Neuron (in vitro differentiated cells): ENCODE data around the gene NEDD4L.

Source experiments
- H2AFZ ChIP-seq: one replicate; pipeline ENCODE4 v1.6.1; 2013; ENCODE audit warnings: low read depth, mild to moderate bottlenecking, inconsistent platforms, low read length, moderate library complexity
- H3K27me3 ChIP-seq: one replicate; pipeline ENCODE4 v1.6.1; 2013; ENCODE audit warnings: low read length; ENCODE audit not compliant: insufficient read depth
- H3K36me3 ChIP-seq: one replicate; pipeline ENCODE4 v1.6.1; 2013; ENCODE audit warnings: low read length; ENCODE audit not compliant: insufficient read depth
- H3K4me1 ChIP-seq: one replicate; pipeline ENCODE4 v1.6.1; 2013; ENCODE audit warnings: low read length; ENCODE audit not compliant: insufficient read depth
- H3K4me3 ChIP-seq: 2 replicates; pipeline ENCODE4 v1.5.1; 2013; ENCODE audit warnings: mild to moderate bottlenecking, low read length, moderate library complexity
- H3K9me3 ChIP-seq: one replicate; pipeline ENCODE4 v1.6.1; 2013; ENCODE audit warnings: low read length

The NEDD4L gene

GRCh38 chr18:58385472-58385871 is 341.4 kb downstream of the NEDD4L start:
- H3K9me3 ChIP-seq = no peaks in the 10 kb centered on the region
- no peak overlapping the region for H2AFZ ChIP-seq

GRCh38 chr18:58386780-58387179 is 342.8 kb downstream of the NEDD4L start:
- Histone ChIP-seq H3K4me3 (no peak overlapping the region), H3K9me3 (no peaks in the 10 kb centered on the region), H3K36me3 (peaks cover 25% of the 10 kb centered on the region), H2AFZ (no peak overlapping the region), H3K4me1 (peaks cover 9% of the 10 kb centered on the region), H3K27me3 (no peaks in the 10 kb centered on the region)

More at GRCh38 chr18:58385472-58385871, 341.4 kb downstream of the NEDD4L start:
- no peaks in the 10 kb centered on the region for H3K27me3 ChIP-seq
- H3K4me1 ChIP-seq = no peaks in the 10 kb centered on the region
- no peak overlapping the region for H3K4me3 ChIP-seq
- peaks cover 23% of the 10 kb centered on the region for H3K36me3 ChIP-seq

GRCh38 chr18:58387716-58388115 is 343.7 kb downstream of the NEDD4L start:
- Histone ChIP-seq H3K4me1 (peaks cover 18% of the 10 kb centered on the region), H2AFZ (no peak overlapping the region), H3K36me3 (peaks cover 25% of the 10 kb centered on the region), H3K27me3 (no peaks in the 10 kb centered on the region), H3K9me3 (no peaks in the 10 kb centered on the region), H3K4me3 (no peak overlapping the region)

- no peak overlapping the region for H3K4me3 ChIP-seq
- no peaks in the 10 kb centered on the region for H3K27me3 ChIP-seq
- H3K36me3 ChIP-seq = peaks cover 25% of the 10 kb centered on the region
- peaks cover 24% of the 10 kb centered on the region for H3K4me1 ChIP-seq
- no peaks in the 10 kb centered on the region for H3K9me3 ChIP-seq
- no peak overlapping the region for H2AFZ ChIP-seq
Observed at GRCh38 chr18:58388736-58389135, 344.7 kb downstream of the NEDD4L start.

- no peaks in the 10 kb centered on the region for H3K9me3 ChIP-seq
- H3K4me3 ChIP-seq = no peak overlapping the region
- H3K27me3 ChIP-seq = no peaks in the 10 kb centered on the region
- no peak overlapping the region for H2AFZ ChIP-seq
- H3K36me3 ChIP-seq = peaks cover 28% of the 10 kb centered on the region
- H3K4me1 ChIP-seq = peaks cover 24% of the 10 kb centered on the region
Observed at GRCh38 chr18:58389745-58390144, 345.7 kb downstream of the NEDD4L start.

GRCh38 chr18:58390399-58390798 is 346.4 kb downstream of the NEDD4L start:
- Histone ChIP-seq H3K36me3 (peaks cover 26% of the 10 kb centered on the region), H3K9me3 (no peaks in the 10 kb centered on the region), H3K4me3 (no peak overlapping the region), H2AFZ (no peak overlapping the region), H3K27me3 (no peaks in the 10 kb centered on the region), H3K4me1 (peaks cover 24% of the 10 kb centered on the region)

GRCh38 chr18:58391231-58391825 is 347.3 kb downstream of the NEDD4L start:
- Histone ChIP-seq H2AFZ (no peak overlapping the region), H3K4me3 (no peak overlapping the region), H3K36me3 (peaks cover 24% of the 10 kb centered on the region), H3K9me3 (no peaks in the 10 kb centered on the region), H3K4me1 (peaks cover 24% of the 10 kb centered on the region), H3K27me3 (no peaks in the 10 kb centered on the region)

- Histone ChIP-seq H3K4me3 (no peak overlapping the region), H3K27me3 (no peaks in the 10 kb centered on the region), H3K9me3 (no peaks in the 10 kb centered on the region), H3K4me1 (peaks cover 24% of the 10 kb centered on the region), H3K36me3 (peaks cover 25% of the 10 kb centered on the region), H2AFZ (peak overlapping the region; percentile 43)
Observed at GRCh38 chr18:58391932-58392323, 347.9 kb downstream of the NEDD4L start.

GRCh38 chr18:58392324-58393000 is 348.4 kb downstream of the NEDD4L start:
- H3K27me3 ChIP-seq = no peaks in the 10 kb centered on the region
- peaks cover 27% of the 10 kb centered on the region for H3K36me3 ChIP-seq

GRCh38 chr18:58393295-58393694 is 349.3 kb downstream of the NEDD4L start:
- Histone ChIP-seq H3K4me3 (no peak overlapping the region), H3K4me1 (peaks cover 24% of the 10 kb centered on the region), H3K9me3 (no peaks in the 10 kb centered on the region), H2AFZ (no peak overlapping the region), H3K27me3 (no peaks in the 10 kb centered on the region), H3K36me3 (peaks cover 22% of the 10 kb centered on the region)

More at GRCh38 chr18:58392324-58393000, 348.4 kb downstream of the NEDD4L start:
- peaks cover 24% of the 10 kb centered on the region for H3K4me1 ChIP-seq
- H3K9me3 ChIP-seq = no peaks in the 10 kb centered on the region
- peak overlapping the region; percentile 43 for H2AFZ ChIP-seq
- no peak overlapping the region for H3K4me3 ChIP-seq

- Histone ChIP-seq H3K27me3 (no peaks in the 10 kb centered on the region), H3K36me3 (peaks cover 16% of the 10 kb centered on the region), H2AFZ (no peak overlapping the region), H3K9me3 (no peaks in the 10 kb centered on the region), H3K4me3 (no peak overlapping the region), H3K4me1 (peaks cover 24% of the 10 kb centered on the region)
Observed at GRCh38 chr18:58394046-58394445, 350.0 kb downstream of the NEDD4L start.

GRCh38 chr18:58394602-58395425 is 350.8 kb downstream of the NEDD4L start:
- Histone ChIP-seq H3K9me3 (no peaks in the 10 kb centered on the region), H3K4me1 (peaks cover 24% of the 10 kb centered on the region), H3K27me3 (no peaks in the 10 kb centered on the region), H2AFZ (no peak overlapping the region), H3K4me3 (no peak overlapping the region), H3K36me3 (peaks cover 13% of the 10 kb centered on the region)

GRCh38 chr18:58396144-58396543 is 352.1 kb downstream of the NEDD4L start:
- Histone ChIP-seq H3K36me3 (peaks cover 11% of the 10 kb centered on the region), H3K9me3 (no peaks in the 10 kb centered on the region), H3K4me1 (peaks cover 21% of the 10 kb centered on the region), H3K4me3 (no peak overlapping the region), H3K27me3 (no peaks in the 10 kb centered on the region), H2AFZ (no peak overlapping the region)
